ENCODE measurements around the gene LIPC. TPM values are rescaled to one million over a fixed set of nuclear protein-coding genes. Genes with fewer than 3 reads are reported as not detected.

Gene LIPC
- total and polyA plus RNA-seq, 2 donors (not counting 3 experiments of a cell fraction or from before 2014, with no cell fraction given): not detected

DNA sequence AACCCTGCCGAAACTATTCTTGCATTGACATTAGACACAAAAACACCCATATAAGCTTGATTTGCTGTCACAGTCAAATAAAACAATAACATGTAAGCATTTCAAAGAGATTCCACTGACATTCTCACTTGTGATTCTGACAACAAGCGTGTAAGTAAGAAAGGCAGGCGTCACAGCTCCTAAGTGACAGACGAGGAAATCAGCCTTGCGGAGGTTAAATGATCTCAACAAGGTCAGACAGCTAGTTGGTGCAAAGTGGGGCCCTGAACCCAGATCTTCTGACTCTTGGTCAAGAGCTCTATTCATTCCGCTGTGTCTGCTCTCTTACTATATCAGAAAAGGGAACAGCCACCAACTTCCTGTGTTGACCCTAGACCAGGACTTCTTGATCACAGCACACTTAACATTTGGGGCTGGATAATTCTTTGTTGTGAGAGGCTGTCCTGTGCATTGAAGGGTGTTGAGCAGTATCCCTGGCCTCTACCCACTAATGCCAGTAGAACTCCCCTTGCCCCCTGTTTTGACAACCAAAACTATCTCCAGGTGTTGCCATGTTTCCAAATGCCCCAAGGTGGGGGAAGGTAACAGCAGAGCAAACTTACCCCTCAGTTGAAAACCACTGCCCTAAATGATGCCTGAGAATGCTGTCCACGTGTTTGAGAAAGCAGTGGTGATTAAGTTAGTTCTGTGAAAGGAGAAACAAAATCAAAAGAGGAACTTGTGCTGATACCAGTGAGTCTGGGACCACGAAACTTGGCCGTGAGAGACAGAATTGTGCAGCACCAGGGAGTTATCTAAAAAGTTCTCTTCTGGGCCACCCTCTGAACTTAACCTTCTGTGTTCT, 86.1 kb downstream of the LIPC start:
- no peak for FAIRE-seq
- Histone ChIP-seq H2AFZ (ENCODE audit: low read depth, low read length) (no peak overlapping the region), H3K79me2 (ENCODE audit: control insufficient read depth, insufficient read depth, low read length) (no peaks in the 10 kb centered on the region), H3K9me1 (replicated peaks; ENCODE audit: control insufficient read depth, extremely low read depth, insufficient read depth, low read length) (no peaks in the 10 kb centered on the region), H3K9ac (replicated peaks; ENCODE audit: extremely low read depth, insufficient read depth, low read length) (no peak overlapping the region), H3K4me2 (ENCODE audit: insufficient read depth, low read length) (no peak overlapping the region), H3K27ac (ENCODE audit: insufficient read depth, low read depth, low read length) (no peak overlapping the region), H3K4me3 (replicated peaks in 1 of 3; ENCODE audit: insufficient read depth in 1 of 3, low read depth in 1 of 3, low read length in 3 of 3) (no peak overlapping the region), H3K9me3 (replicated peaks; ENCODE audit: control insufficient read depth, insufficient read depth, low read length) (no peaks in the 10 kb centered on the region), H3K36me3 (ENCODE audit: control insufficient read depth in 2 of 2, extremely low read depth in 1 of 2, insufficient read depth in 2 of 2, low read length in 2 of 2) (no peaks in the 10 kb centered on the region), H3K27me3 (ENCODE audit: control insufficient read depth in 2 of 2, insufficient read depth in 2 of 2, low read length in 2 of 2) (no peaks in the 10 kb centered on the region), H4K20me1 (replicated peaks; ENCODE audit: control insufficient read depth, extremely low read depth, insufficient read depth, low read length) (no peaks in the 10 kb centered on the region), H3K4me1 (ENCODE audit: control insufficient read depth, extremely low read depth, insufficient read depth, low read length) (peaks cover 27% of the 10 kb centered on the region)
- POLR2A ChIA-PET: no interaction called here
- DNase-seq (ENCODE audit: low read depth, low spot score): no peak
- TF ChIP-seq FOS (IDR thresholded peaks at IDR 0.05; ENCODE audit: borderline replicate concordance, insufficient read depth, low read length): no peak
- TF ChIP-seq, protein P1, sequence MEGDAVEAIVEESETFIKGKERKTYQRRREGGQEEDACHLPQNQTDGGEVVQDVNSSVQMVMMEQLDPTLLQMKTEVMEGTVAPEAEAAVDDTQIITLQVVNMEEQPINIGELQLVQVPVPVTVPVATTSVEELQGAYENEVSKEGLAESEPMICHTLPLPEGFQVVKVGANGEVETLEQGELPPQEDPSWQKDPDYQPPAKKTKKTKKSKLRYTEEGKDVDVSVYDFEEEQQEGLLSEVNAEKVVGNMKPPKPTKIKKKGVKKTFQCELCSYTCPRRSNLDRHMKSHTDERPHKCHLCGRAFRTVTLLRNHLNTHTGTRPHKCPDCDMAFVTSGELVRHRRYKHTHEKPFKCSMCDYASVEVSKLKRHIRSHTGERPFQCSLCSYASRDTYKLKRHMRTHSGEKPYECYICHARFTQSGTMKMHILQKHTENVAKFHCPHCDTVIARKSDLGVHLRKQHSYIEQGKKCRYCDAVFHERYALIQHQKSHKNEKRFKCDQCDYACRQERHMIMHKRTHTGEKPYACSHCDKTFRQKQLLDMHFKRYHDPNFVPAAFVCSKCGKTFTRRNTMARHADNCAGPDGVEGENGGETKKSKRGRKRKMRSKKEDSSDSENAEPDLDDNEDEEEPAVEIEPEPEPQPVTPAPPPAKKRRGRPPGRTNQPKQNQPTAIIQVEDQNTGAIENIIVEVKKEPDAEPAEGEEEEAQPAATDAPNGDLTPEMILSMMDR (IDR thresholded peaks at IDR 0.05; ENCODE audit: extremely low read depth in 1 of 2, insufficient read depth in 1 of 2, low read depth in 1 of 2, low read length in 2 of 2): no peak
- TF ChIP-seq EZH2 (IDR thresholded peaks at IDR 0.05; ENCODE audit: borderline replicate concordance, low read depth, low read length, severe bottlenecking): no peak
- no peak for TF ChIP-seq POLR2AphosphoS5 (IDR thresholded peaks at IDR 0.05; ENCODE audit: insufficient read depth, low read depth, low read length)
- TF ChIP-seq, protein P2, sequence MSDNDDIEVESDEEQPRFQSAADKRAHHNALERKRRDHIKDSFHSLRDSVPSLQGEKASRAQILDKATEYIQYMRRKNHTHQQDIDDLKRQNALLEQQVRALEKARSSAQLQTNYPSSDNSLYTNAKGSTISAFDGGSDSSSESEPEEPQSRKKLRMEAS (IDR thresholded peaks at IDR 0.05; ENCODE audit: insufficient read depth, insufficient read length): no peak
- no peak for TF ChIP-seq MYC (IDR thresholded peaks at IDR 0.05; ENCODE audit: low read depth, low read length)
- TF ChIP-seq POLR2A (IDR thresholded peaks at IDR 0.05; ENCODE audit: low read depth, low read length): no peak
- TF ChIP-seq JUN (IDR thresholded peaks at IDR 0.05; ENCODE audit: borderline replicate concordance, insufficient read depth, insufficient read length, low read depth): no peak
- no peak for TF ChIP-seq GATA2 (IDR thresholded peaks at IDR 0.05; ENCODE audit: insufficient read depth, insufficient read length, low read depth, low read length)
- dilution Hi-C loops (cut with MboI; ENCODE audit: extremely low pct_ligation_motif_present, low sequenced_read_pairs) (no loop called here), intact Hi-C loops (cut with micrococcal nuclease) (no loop called here)
- CTCF ChIA-PET: interaction anchor here (0.9 to 1.7 kb wide), 2 partner anchors 11 to 244 kb away, joined by 3 to 5 read pairs; no protein-coding TSS in a partner anchor
- no TSS peak for BruUV-seq (replicated peaks)

All from endothelial cell of umbilical vein (primary cell).